Right renal pelvis (tissue), 4 donors: ENCODE results near the gene SCYL1. TPM values are rescaled to one million over a fixed set of nuclear protein-coding genes. Genes with fewer than 3 reads are reported as not detected.

Experiments used
- DNase-seq, 4 donors: peaks; one replicate each; pipeline ENCODE4 v3.0.0-alpha.2; 2013; ENCODE audit warnings: low read depth in 4 of 4, low spot score in 3 of 4, missing footprints in 1 of 4
- polyA plus RNA-seq, 4 donors: library from polyadenylated mRNA; unstranded; fragments of 120-200 nt; gene quantifications; one replicate each; pipeline ENCODE4 v1.2.1, GENCODE V29; 2013; ENCODE audit not compliant: insufficient read length in 4 of 4

SCYL1 gene
- polyA plus RNA-seq, 4 donors, result 59.9 to 79.9 (median 65.2) TPM

- DNase-seq, result no peak
Observed at GRCh38 chr11:65492637-65493366, 32.1 kb upstream of the SCYL1 start.

GRCh38 chr11:65493367-65494176, 31.3 kb upstream of the SCYL1 start:
- no peak for DNase-seq

DNA sequence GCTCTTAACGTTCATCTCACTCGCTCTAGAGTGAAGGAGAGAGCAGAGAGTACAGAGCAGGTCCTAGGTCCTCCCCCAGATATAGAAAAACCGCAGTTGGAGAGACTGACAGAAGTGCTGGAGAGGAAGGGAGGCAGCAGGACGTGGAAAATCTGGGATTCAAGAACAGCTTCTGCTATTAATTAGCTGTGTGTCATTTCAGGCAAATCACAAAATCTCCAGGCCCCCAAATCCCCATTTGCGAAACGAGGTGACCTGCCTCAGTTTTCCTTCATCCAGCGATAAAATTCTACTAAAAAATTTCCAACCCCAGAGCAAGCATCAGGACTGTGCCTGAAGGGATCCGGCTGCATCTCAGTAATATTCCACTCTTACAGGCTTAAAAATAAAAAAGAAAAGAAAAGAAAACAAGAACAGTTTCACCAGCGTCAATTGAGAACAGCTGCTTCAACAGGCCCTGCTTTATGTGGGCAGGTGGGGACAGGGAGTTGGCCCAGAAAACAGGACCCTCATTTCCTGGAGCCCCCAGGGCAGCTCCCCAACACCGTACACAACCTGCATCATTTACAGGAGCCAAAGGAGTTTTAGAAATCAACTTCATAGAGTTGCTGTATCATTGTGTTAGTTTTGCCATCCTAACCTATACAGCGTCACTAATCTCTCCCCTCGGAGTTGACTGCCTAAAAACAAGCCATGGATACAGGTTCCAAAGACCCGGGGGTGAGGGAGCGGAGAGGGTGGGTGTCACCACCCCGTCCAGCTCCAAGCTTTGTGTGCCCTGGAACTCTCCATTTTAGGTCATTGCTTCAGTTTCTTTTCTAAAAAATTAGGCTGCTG, 28.4 kb upstream of the SCYL1 start:
- DNase-seq, result no peak

GRCh38 chr11:65497141-65498041, 27.5 kb upstream of the SCYL1 start:
- DNase-seq, result peak; percentile 96 to 98 (median 96)

DNA sequence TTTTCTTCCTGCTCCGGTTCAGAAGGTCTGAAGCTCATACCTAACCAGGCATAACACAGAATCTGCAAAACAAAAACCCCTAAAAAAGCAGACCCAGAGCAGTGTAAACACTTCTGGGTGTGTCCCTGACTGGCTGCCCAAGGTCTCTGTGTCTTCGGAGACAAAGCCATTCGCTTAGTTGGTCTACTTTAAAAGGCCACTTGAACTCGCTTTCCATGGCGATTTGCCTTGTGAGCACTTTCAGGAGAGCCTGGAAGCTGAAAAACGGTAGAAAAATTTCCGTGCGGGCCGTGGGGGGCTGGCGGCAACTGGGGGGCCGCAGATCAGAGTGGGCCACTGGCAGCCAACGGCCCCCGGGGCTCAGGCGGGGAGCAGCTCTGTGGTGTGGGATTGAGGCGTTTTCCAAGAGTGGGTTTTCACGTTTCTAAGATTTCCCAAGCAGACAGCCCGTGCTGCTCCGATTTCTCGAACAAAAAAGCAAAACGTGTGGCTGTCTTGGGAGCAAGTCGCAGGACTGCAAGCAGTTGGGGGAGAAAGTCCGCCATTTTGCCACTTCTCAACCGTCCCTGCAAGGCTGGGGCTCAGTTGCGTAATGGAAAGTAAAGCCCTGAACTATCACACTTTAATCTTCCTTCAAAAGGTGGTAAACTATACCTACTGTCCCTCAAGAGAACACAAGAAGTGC, 26.7 kb upstream of the SCYL1 start:
- DNase-seq, result no peak

- no peak for DNase-seq
Observed at GRCh38 chr11:65498727-65498976, 26.2 kb upstream of the SCYL1 start.

- peak; percentile 94 to 97 (median 96) for DNase-seq
Observed at GRCh38 chr11:65498977-65499712, 25.7 kb upstream of the SCYL1 start, which contains the start of gene MALAT1. TSS of gene MALAT1 (plus strand) at chr11:65499045.

DNA sequence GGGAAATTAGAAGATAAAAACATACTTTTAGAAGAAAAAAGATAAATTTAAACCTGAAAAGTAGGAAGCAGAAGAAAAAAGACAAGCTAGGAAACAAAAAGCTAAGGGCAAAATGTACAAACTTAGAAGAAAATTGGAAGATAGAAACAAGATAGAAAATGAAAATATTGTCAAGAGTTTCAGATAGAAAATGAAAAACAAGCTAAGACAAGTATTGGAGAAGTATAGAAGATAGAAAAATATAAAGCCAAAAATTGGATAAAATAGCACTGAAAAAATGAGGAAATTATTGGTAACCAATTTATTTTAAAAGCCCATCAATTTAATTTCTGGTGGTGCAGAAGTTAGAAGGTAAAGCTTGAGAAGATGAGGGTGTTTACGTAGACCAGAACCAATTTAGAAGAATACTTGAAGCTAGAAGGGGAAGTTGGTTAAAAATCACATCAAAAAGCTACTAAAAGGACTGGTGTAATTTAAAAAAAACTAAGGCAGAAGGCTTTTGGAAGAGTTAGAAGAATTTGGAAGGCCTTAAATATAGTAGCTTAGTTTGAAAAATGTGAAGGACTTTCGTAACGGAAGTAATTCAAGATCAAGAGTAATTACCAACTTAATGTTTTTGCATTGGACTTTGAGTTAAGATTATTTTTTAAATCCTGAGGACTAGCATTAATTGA, 25.0 kb upstream of the SCYL1 start:
- no peak for DNase-seq

DNA sequence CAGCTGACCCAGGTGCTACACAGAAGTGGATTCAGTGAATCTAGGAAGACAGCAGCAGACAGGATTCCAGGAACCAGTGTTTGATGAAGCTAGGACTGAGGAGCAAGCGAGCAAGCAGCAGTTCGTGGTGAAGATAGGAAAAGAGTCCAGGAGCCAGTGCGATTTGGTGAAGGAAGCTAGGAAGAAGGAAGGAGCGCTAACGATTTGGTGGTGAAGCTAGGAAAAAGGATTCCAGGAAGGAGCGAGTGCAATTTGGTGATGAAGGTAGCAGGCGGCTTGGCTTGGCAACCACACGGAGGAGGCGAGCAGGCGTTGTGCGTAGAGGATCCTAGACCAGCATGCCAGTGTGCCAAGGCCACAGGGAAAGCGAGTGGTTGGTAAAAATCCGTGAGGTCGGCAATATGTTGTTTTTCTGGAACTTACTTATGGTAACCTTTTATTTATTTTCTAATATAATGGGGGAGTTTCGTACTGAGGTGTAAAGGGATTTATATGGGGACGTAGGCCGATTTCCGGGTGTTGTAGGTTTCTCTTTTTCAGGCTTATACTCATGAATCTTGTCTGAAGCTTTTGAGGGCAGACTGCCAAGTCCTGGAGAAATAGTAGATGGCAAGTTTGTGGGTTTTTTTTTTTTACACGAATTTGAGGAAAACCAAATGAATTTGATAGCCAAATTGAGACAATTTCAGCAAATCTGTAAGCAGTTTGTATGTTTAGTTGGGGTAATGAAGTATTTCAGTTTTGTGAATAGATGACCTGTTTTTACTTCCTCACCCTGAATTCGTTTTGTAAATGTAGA, 24.3 kb upstream of the SCYL1 start:
- peak in 1 of 4 donors; percentile 48 for DNase-seq

- no peak for DNase-seq
Observed at GRCh38 chr11:65501186-65501471, 23.8 kb upstream of the SCYL1 start.

GRCh38 chr11:65501472-65502273, 23.2 kb upstream of the SCYL1 start:
- DNase-seq, result no peak

GRCh38 chr11:65502274-65502554, 22.7 kb upstream of the SCYL1 start:
- no peak for DNase-seq

DNA sequence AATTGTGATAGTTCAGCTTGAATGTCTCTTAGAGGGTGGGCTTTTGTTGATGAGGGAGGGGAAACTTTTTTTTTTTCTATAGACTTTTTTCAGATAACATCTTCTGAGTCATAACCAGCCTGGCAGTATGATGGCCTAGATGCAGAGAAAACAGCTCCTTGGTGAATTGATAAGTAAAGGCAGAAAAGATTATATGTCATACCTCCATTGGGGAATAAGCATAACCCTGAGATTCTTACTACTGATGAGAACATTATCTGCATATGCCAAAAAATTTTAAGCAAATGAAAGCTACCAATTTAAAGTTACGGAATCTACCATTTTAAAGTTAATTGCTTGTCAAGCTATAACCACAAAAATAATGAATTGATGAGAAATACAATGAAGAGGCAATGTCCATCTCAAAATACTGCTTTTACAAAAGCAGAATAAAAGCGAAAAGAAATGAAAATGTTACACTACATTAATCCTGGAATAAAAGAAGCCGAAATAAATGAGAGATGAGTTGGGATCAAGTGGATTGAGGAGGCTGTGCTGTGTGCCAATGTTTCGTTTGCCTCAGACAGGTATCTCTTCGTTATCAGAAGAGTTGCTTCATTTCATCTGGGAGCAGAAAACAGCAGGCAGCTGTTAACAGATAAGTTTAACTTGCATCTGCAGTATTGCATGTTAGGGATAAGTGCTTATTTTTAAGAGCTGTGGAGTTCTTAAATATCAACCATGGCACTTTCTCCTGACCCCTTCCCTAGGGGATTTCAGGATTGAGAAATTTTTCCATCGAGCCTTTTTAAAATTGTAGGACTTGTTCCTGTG, 22.1 kb upstream of the SCYL1 start:
- no peak for DNase-seq

DNA sequence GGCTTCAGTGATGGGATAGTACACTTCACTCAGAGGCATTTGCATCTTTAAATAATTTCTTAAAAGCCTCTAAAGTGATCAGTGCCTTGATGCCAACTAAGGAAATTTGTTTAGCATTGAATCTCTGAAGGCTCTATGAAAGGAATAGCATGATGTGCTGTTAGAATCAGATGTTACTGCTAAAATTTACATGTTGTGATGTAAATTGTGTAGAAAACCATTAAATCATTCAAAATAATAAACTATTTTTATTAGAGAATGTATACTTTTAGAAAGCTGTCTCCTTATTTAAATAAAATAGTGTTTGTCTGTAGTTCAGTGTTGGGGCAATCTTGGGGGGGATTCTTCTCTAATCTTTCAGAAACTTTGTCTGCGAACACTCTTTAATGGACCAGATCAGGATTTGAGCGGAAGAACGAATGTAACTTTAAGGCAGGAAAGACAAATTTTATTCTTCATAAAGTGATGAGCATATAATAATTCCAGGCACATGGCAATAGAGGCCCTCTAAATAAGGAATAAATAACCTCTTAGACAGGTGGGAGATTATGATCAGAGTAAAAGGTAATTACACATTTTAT, 21.4 kb upstream of the SCYL1 start:
- DNase-seq, result no peak

- peak in 2 of 4 donors; percentile 52 to 59 for DNase-seq
Observed at GRCh38 chr11:65503949-65504673, 20.8 kb upstream of the SCYL1 start.
